ENCODE results near the gene GSTT2B.
"Not testable (repeated sequence)": the region's sequence is repeated elsewhere in the genome, so short reads cannot be mapped to it uniquely, and the experiment has no call there.

The GSTT2B gene

GRCh38 chr22:23939017-23939357 is 22.0 kb downstream of the GSTT2B start:
- no peak for DNase-seq

- no peak for DNase-seq
Observed at GRCh38 chr22:23938328-23939016, 22.5 kb downstream of the GSTT2B start.

GRCh38 chr22:23926561-23926960 is 34.4 kb downstream of the GSTT2B start:
- DNase-seq: no peak

- no peak for DNase-seq
Observed at GRCh38 chr22:23925020-23925606, 35.9 kb downstream of the GSTT2B start.

GRCh38 chr22:23922921-23923320 is 38.1 kb downstream of the GSTT2B start:
- DNase-seq: no peak

GRCh38 chr22:23921586-23922201 is 39.3 kb downstream of the GSTT2B start:
- not testable (repeated sequence) for DNase-seq

- DNase-seq: not testable (repeated sequence)
Observed at GRCh38 chr22:23920267-23920611, 40.8 kb downstream of the GSTT2B start.

- DNase-seq: no peak
Observed at GRCh38 chr22:23915290-23915689, 45.7 kb downstream of the GSTT2B start.

- peak; percentile 94 to 98 (median 96) for DNase-seq
Observed at GRCh38 chr22:23913661-23914353, 47.2 kb downstream of the GSTT2B start.

GRCh38 chr22:23913306-23913660 is 47.7 kb downstream of the GSTT2B start:
- no peak for DNase-seq

- no peak for DNase-seq
Observed at GRCh38 chr22:23912293-23912903, 48.6 kb downstream of the GSTT2B start.

- no peak for DNase-seq
Observed at GRCh38 chr22:23911318-23911980, 49.5 kb downstream of the GSTT2B start.

- DNase-seq: no peak
Observed at GRCh38 chr22:23910496-23911190, 50.4 kb downstream of the GSTT2B start.

- no peak for DNase-seq
Observed at GRCh38 chr22:23909296-23909898, 51.6 kb downstream of the GSTT2B start.

GRCh38 chr22:23908587-23909205 is 52.3 kb downstream of the GSTT2B start:
- DNase-seq: no peak

- not testable (repeated sequence) for DNase-seq
Observed at GRCh38 chr22:23907423-23907822, 53.6 kb downstream of the GSTT2B start.

Data from activated naive CD4-positive, alpha-beta T cell (primary cell).